PC-3 (cell line): ENCODE results near the gene HES3.

ENCODE experiments used
- CTCF ChIP-seq: fragments of 300-600 bp; sonication (generic); conservative IDR thresholded peaks from 2 replicates; pipeline ENCODE4 v1.5.1; 2017; ENCODE audit warnings: antibody characterized with exemption, low read depth, mild to moderate bottlenecking, low read length
- EZH2 ChIP-seq: fragments of 300-600 bp; sonication (generic); IDR thresholded peaks from one replicate; pipeline ENCODE4 v1.6.1; 2017; ENCODE audit warnings: antibody characterized with exemption, mild to moderate bottlenecking, low read length; ENCODE audit not compliant: unreplicated experiment
- EZH2phosphoT487 ChIP-seq: fragments of 300-600 bp; sonication (generic); IDR thresholded peaks from 2 replicates; pipeline ENCODE4 v1.6.1; 2018; ENCODE audit warnings: mild to moderate bottlenecking, antibody characterized with exemption, low read length, borderline replicate concordance

GRCh38 chr1:6241107-6241886 lies 2.7 kb upstream of the HES3 start:
- no peak for TF ChIP-seq CTCF
- no peak for TF ChIP-seq EZH2
- no peak for TF ChIP-seq EZH2phosphoT487
